HFFc6 (cell line): ENCODE measurements around the gene PSTPIP1. TPM values are rescaled to one million over a fixed set of nuclear protein-coding genes. Genes with fewer than 3 reads are reported as not detected.

ENCODE experiments used
- DNase-seq: peaks from one replicate; pipeline ENCODE4 v3.0.0-alpha.2; 2018
- H3K27ac Mint-ChIP-seq: 2 replicates; pipeline ENCODE4 v1.8.0; 2020; ENCODE audit warnings: mild to moderate bottlenecking, mixed read lengths
- H3K27me3 Mint-ChIP-seq: 2 replicates; pipeline ENCODE4 v1.8.0; 2021; ENCODE audit warnings: mild to moderate bottlenecking, moderate library complexity, mixed read lengths; ENCODE audit not compliant: insufficient read depth
- H3K36me3 Mint-ChIP-seq: 2 replicates; pipeline ENCODE4 v1.8.0; 2021; ENCODE audit warnings: low read depth, mixed read lengths
- H3K4me1 Mint-ChIP-seq: 2 replicates; pipeline ENCODE4 v1.8.0; 2020; ENCODE audit warnings: low read depth, mixed read lengths
- H3K4me3 Mint-ChIP-seq: 2 replicates; pipeline ENCODE4 v1.8.0; 2020; ENCODE audit warnings: mild to moderate bottlenecking, moderate library complexity, mixed read lengths
- H3K9me3 Mint-ChIP-seq: 2 replicates; pipeline ENCODE4 v1.8.0; 2020; ENCODE audit warnings: mild to moderate bottlenecking, mixed read lengths
- CTCF ChIP-seq: fragments of 200-600 bp; sonication (generic); IDR thresholded peaks from 2 replicates; pipeline ENCODE4 v1.5.0; 2021; ENCODE audit warnings: antibody characterized with exemption, mild to moderate bottlenecking
- total RNA-seq, 6 experiments: library from RNA; stranded (reverse); fragmentation: NEBNext Ultra II Directional; extraction: Animal tissue kit (Norgen Biotek cat#: 25700); gene quantifications; 2 replicates in 1 of 6; 3 replicates in 5 of 6; pipeline ENCODE4 v1.2.3, GENCODE V29; 2021

PSTPIP1 gene
- total RNA-seq, 6 experiments from 2014 or later: 0.16 to 0.38 TPM; not detected in 4

- no peak overlapping the region for H3K27ac Mint-ChIP-seq
- TF ChIP-seq CTCF: no peak
- DNase-seq: no peak
- no peaks in the 10 kb centered on the region; the same call in 1 of the 2 replicates for H3K27me3 Mint-ChIP-seq
- peaks cover 13% of the 10 kb centered on the region for H3K36me3 Mint-ChIP-seq
- H3K9me3 Mint-ChIP-seq: no peaks in the 10 kb centered on the region
- H3K4me1 Mint-ChIP-seq: peaks cover 61% of the 10 kb centered on the region
- H3K4me3 Mint-ChIP-seq: no peak overlapping the region
Observed at GRCh38 chr15:77057072-77057471, 62.1 kb downstream of the PSTPIP1 start.

- DNase-seq: no peak
- H3K4me3 Mint-ChIP-seq: no peak overlapping the region
- H3K9me3 Mint-ChIP-seq: no peaks in the 10 kb centered on the region
- no peaks in the 10 kb centered on the region; the same call in 1 of the 2 replicates for H3K27me3 Mint-ChIP-seq
- H3K36me3 Mint-ChIP-seq: peaks cover 9% of the 10 kb centered on the region
- H3K27ac Mint-ChIP-seq: no peak overlapping the region
- TF ChIP-seq CTCF: no peak
- H3K4me1 Mint-ChIP-seq: peaks cover 67% of the 10 kb centered on the region
Observed at GRCh38 chr15:77057685-77058084, 62.8 kb downstream of the PSTPIP1 start.

GRCh38 chr15:77058468-77058867 lies 63.5 kb downstream of the PSTPIP1 start:
- no peaks in the 10 kb centered on the region; the same call in 1 of the 2 replicates for H3K27me3 Mint-ChIP-seq
- TF ChIP-seq CTCF: no peak
- H3K4me3 Mint-ChIP-seq: no peak overlapping the region
- peaks cover 8% of the 10 kb centered on the region for H3K36me3 Mint-ChIP-seq
- no peak for DNase-seq
- H3K9me3 Mint-ChIP-seq: no peaks in the 10 kb centered on the region
- peaks cover 71% of the 10 kb centered on the region for H3K4me1 Mint-ChIP-seq
- H3K27ac Mint-ChIP-seq: no peak overlapping the region

- no peak overlapping the region for H3K4me3 Mint-ChIP-seq
Observed at GRCh38 chr15:77059786-77060361, 64.9 kb downstream of the PSTPIP1 start.

GRCh38 chr15:77060546-77060945 lies 65.6 kb downstream of the PSTPIP1 start:
- DNase-seq: peak; percentile 25
- TF ChIP-seq CTCF: no peak
- no peaks in the 10 kb centered on the region for H3K27me3 Mint-ChIP-seq
- H3K9me3 Mint-ChIP-seq: no peaks in the 10 kb centered on the region
- no peaks in the 10 kb centered on the region for H3K36me3 Mint-ChIP-seq
- peak overlapping the region; percentile 57 for H3K27ac Mint-ChIP-seq
- H3K4me1 Mint-ChIP-seq: peaks cover 82% of the 10 kb centered on the region
- no peak overlapping the region for H3K4me3 Mint-ChIP-seq

More at GRCh38 chr15:77059786-77060361, 64.9 kb downstream of the PSTPIP1 start:
- no peak for TF ChIP-seq CTCF
- Mint-ChIP-seq H3K27me3 (no peaks in the 10 kb centered on the region), H3K4me1 (peaks cover 77% of the 10 kb centered on the region), H3K9me3 (no peaks in the 10 kb centered on the region), H3K27ac (peak overlapping the region; percentile 23; the same call in 1 of the 2 replicates), H3K36me3 (no peaks in the 10 kb centered on the region)
- DNase-seq: no peak
